ENCODE data around the gene HPCAL1.

HPCAL1 gene

GRCh38 chr2:10392951-10393639 lies 90.4 kb downstream of the HPCAL1 start:
- DNase-seq = no peak

- DNase-seq = no peak
These were observed 90.9 kb downstream of the HPCAL1 start for GRCh38 chr2:10393640-10393982.

- no peak for DNase-seq
These were observed 93.2 kb downstream of the HPCAL1 start for GRCh38 chr2:10395893-10396292.

- DNase-seq = no peak
These were observed 93.8 kb downstream of the HPCAL1 start for GRCh38 chr2:10396464-10396863.

- no peak for DNase-seq
These were observed 94.7 kb downstream of the HPCAL1 start for GRCh38 chr2:10397297-10397875.

- no peak for DNase-seq
These were observed 95.2 kb downstream of the HPCAL1 start for GRCh38 chr2:10397878-10398277.

- no peak for DNase-seq
These were observed 95.8 kb downstream of the HPCAL1 start for GRCh38 chr2:10398496-10398895.

- DNase-seq = no peak
These were observed 96.7 kb downstream of the HPCAL1 start for GRCh38 chr2:10399358-10399757.

- no peak for DNase-seq
These were observed 97.3 kb downstream of the HPCAL1 start for GRCh38 chr2:10400002-10400401.

- DNase-seq = peak; percentile 73 to 80
These were observed 97.9 kb downstream of the HPCAL1 start for GRCh38 chr2:10400568-10400977.

GRCh38 chr2:10400978-10401951 lies 98.6 kb downstream of the HPCAL1 start:
- DNase-seq = no peak

- no peak for DNase-seq
These were observed 99.4 kb downstream of the HPCAL1 start for GRCh38 chr2:10402062-10402585.

- DNase-seq = no peak
These were observed 100.0 kb downstream of the HPCAL1 start for GRCh38 chr2:10402653-10403215.

GRCh38 chr2:10404324-10405143 lies 101.8 kb downstream of the HPCAL1 start:
- DNase-seq = no peak

GRCh38 chr2:10405448-10405847 lies 102.7 kb downstream of the HPCAL1 start:
- DNase-seq = no peak

GRCh38 chr2:10406016-10406415 lies 103.3 kb downstream of the HPCAL1 start:
- DNase-seq = no peak

GRCh38 chr2:10406491-10407188 lies 103.9 kb downstream of the HPCAL1 start:
- no peak for DNase-seq

- DNase-seq = peak in 1 of 2 experiments; percentile 19
These were observed 104.7 kb downstream of the HPCAL1 start for GRCh38 chr2:10407432-10407831.

- peak; percentile 72 to 80 for DNase-seq
These were observed 105.3 kb downstream of the HPCAL1 start for GRCh38 chr2:10407841-10408648.
